GM19372 (cell line): ENCODE results near the gene P2RX1.

Source experiments
- ATAC-seq: cut with Tn5 transposase; IDR thresholded peaks from one replicate; pipeline ENCODE4 v1.9.1; 2021; ENCODE audit warnings: mild to moderate bottlenecking, low read depth, moderate library complexity; ENCODE audit not compliant: unreplicated experiment

Gene P2RX1

GRCh38 chr17:3910420-3911270 lies 5.6 kb downstream of the P2RX1 start:
- ATAC-seq, result no peak

DNA sequence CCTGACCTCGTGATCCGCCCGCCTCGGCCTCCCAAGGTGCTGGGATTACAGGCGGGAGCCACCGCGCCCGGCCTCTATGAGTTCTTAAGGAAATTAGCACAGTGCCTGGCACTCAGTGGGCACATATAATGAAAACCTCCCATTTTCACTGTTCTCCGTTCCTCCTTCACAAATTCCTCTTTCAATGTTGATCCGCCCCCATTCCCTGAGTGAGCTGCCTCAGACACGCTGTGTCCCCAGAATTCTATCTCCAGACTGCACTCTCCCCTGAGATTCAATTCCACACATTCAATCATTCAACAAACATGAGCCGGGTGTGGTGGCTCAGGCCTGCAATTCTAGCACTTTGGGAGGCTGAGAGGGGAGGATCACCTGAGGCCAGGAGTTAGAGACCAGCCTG lies 7.0 kb downstream of the P2RX1 start:
- no peak for ATAC-seq

- ATAC-seq, result no peak
These were observed 8.6 kb downstream of the P2RX1 start for GRCh38 chr17:3907483-3908216.

GRCh38 chr17:3906881-3907280 lies 9.4 kb downstream of the P2RX1 start:
- no peak for ATAC-seq

- ATAC-seq, result no peak
These were observed 11.2 kb downstream of the P2RX1 start for GRCh38 chr17:3905017-3905520.

DNA sequence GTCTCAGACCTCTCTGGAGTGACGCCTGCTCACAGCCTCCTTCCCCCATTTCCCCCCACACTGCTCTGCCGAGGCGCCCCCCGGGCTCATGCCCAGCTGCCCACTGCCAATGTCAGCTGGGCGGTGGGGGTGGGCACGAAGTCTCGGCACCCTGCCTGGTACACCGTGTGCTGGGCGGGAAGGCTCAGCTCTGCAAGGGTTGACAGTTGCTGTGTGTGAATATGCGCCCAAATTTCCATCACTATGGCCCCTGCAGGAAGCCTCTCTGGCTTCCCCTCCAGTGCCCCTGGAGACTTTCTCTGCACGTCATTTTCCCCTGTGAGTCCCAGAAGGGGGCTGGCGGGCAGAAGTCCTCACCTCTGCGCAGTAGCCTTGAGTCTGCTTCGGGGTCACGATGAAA lies 11.8 kb downstream of the P2RX1 start:
- ATAC-seq, result no peak

DNA sequence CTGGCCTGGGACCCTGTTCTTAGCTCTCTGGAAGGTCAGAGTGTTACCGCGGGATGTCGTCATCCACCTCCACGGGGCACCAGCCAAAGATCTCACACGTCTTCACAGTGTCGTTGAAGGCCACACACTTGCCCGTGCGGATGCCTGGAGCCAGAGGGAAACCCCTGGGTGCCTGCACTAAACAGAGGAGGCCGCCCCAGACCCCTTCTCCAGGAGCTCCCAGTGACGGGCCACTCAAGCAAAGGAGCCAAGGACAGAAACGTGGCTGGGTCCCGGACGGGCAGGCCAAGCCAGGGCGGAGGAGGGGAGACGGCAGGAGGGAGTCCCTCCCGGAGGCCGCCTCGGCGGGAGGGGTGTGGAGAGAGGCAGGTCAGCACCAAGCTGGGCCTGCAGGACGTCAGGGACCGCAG lies 12.4 kb downstream of the P2RX1 start:
- ATAC-seq, result no peak

GRCh38 chr17:3903051-3903825 lies 13.0 kb downstream of the P2RX1 start:
- ATAC-seq, result no peak

- no peak for ATAC-seq
These were observed 15.6 kb downstream of the P2RX1 start for GRCh38 chr17:3900646-3901045.

GRCh38 chr17:3897731-3898130 lies 18.5 kb downstream of the P2RX1 start:
- ATAC-seq, result no peak

DNA sequence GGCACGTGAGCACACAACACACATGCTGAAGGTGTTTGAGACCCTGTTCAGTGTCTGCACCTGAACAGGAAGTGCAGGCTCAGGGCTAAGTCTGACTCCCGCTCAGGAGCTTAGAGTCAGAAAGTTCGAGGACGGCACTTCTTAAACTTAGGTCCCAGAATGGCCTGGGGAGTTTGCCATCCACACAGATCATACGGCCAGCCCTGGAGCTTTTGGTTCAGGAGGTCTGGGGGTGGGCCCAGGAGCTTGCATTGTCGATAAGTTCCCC lies 19.4 kb downstream of the P2RX1 start:
- ATAC-seq, result no peak

DNA sequence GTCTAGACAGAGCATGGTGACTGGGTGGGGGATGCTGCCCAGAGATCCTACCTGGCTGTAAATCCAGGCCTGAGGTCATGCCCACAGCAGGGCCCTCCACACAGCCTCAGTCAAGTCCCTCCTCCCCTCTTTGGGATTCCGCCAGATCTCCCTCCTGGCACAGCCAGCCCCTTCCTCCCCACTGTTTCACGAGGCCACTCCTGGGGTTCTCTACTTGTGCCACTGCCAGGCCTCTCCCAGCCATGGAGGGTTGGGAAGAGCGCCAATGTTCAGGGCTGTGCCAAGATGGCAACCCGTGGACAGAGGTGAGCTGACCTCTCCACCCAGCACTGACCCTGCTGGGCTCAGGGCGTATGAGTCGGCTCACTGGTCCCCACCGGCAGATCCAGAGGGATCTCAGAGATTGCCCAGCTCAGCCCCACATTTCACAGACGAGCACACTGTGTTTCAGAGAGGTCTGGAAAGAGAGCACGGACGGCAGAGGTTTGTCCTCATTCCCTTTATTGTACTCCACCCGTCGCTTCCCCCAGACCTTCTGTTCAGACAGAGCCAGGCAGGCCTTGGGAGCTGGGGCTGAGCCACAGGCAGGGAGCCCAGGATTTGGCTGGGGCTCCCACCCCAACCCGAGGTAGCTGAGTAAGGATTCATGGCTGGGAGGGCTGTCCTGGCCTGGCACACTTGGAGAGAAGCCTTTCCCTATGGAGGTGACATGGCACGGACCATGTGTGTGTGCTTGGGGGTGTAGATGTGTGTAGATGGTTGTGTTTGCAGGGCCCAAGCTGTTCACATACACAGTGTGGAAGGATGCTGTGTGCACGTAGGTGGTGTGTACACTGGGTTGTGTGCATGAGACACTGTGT lies 19.9 kb downstream of the P2RX1 start:
- no peak for ATAC-seq

- no peak for ATAC-seq
These were observed 20.9 kb downstream of the P2RX1 start for GRCh38 chr17:3895354-3895753.

GRCh38 chr17:3894911-3895343 lies 21.3 kb downstream of the P2RX1 start:
- no peak for ATAC-seq

GRCh38 chr17:3894188-3894587 lies 22.1 kb downstream of the P2RX1 start:
- ATAC-seq, result no peak

- ATAC-seq, result no peak
These were observed 22.5 kb downstream of the P2RX1 start for GRCh38 chr17:3893720-3894116.

GRCh38 chr17:3893003-3893719 lies 23.1 kb downstream of the P2RX1 start, which contains the start of gene CAMKK1:
Gene CAMKK1 (minus strand): TSS chr17:3893053. CDS start chr17:3885687, 7,366 bp downstream.
- peak; percentile 80 for ATAC-seq

GRCh38 chr17:3892095-3892998 lies 23.9 kb downstream of the P2RX1 start:
- peak; percentile 10 for ATAC-seq
